HepG2 (cell line): ENCODE measurements around the gene DNAAF8. TPM values are rescaled to one million over a fixed set of nuclear protein-coding genes. Genes with fewer than 3 reads are reported as not detected.

Source experiments
- ATAC-seq: fragments of 200-7000 bp; cut with Tn5 transposase; 3 replicates; pipeline ENCODE4 v1.9.1; 2020; ENCODE audit warnings: mild to moderate bottlenecking, moderate library complexity
- BruUV-seq: library from RNA; stranded (reverse); fragments of 400-500 nt; replicated peaks from 2 replicates; lab custom pipeline; 2021; lab: Mats Ljungman, UMichigan
- CTCF ChIA-PET: fragments of 300-600 bp; formaldehyde crosslinking; extraction: SDS; loops from one replicate; lab custom pipeline; 2021; ENCODE audit warnings: low total read pairs, inconsistent platforms, low intra/inter-chr PET ratio; lab: Yijun Ruan, JAX
- POLR2A ChIA-PET: fragments of 350-600 bp; sonication (Branson Sonifier 250); formaldehyde crosslinking; loops from one replicate; lab custom pipeline; 2020; ENCODE audit warnings: antibody characterized with exemption, inconsistent platforms; lab: Yijun Ruan, JAX
- DNase-seq: peaks from one replicate; pipeline ENCODE4 v3.0.0-alpha.2; 2015; ENCODE audit warnings: low spot score
- FAIRE-seq: peaks from 3 replicates; lab custom pipeline; 2011; peaks lifted over from hg19 to GRCh38; lab: Jason Lieb, UNC
- H2AFZ ChIP-seq: one replicate; pipeline ENCODE4 v1.6.1; 2011; ENCODE audit warnings: low read length, inconsistent platforms
- H3K27ac ChIP-seq: fragments of 300-600 bp; 3 replicates; pipeline ENCODE4 v1.8.0; 2011; ENCODE audit warnings: mixed run types, mild to moderate bottlenecking, mixed read lengths, low read length, inconsistent platforms; ENCODE audit not compliant: insufficient read depth; ENCODE audit errors: extremely low read length
- H3K27me3 ChIP-seq, 2 experiments: fragments of 200-600 bp in 1 of 2; 2 replicates in 1 of 2; 3 replicates in 1 of 2; pipeline versions ENCODE4 v1.6.0 to v1.8.0; 2011; ENCODE audit warnings: low read length in 2 of 2, mild to moderate bottlenecking in 2 of 2, moderate library complexity in 2 of 2, inconsistent platforms in 1 of 2; ENCODE audit not compliant: insufficient read depth in 2 of 2, control insufficient read depth in 1 of 2
- H3K36me3 ChIP-seq, 2 experiments: fragments of 200-600 bp in 1 of 2; replicated peaks in 1 of 2; 2 replicates in 1 of 2; 3 replicates in 1 of 2; pipeline versions ENCODE4 v1.5.1 to v1.8.0; 2011; ENCODE audit warnings: low read length in 2 of 2, inconsistent platforms in 1 of 2; ENCODE audit not compliant: insufficient read depth in 2 of 2, control insufficient read depth in 1 of 2
- H3K4me1 ChIP-seq: 2 replicates; pipeline ENCODE4 v1.5.1; 2012; ENCODE audit warnings: low read length, inconsistent platforms; ENCODE audit not compliant: insufficient read depth
- H3K4me2 ChIP-seq: 2 replicates; pipeline ENCODE4 v1.6.0; 2011; ENCODE audit warnings: low read depth, low read length, inconsistent platforms
- H3K4me3 ChIP-seq, 3 experiments: fragments of 200-600 bp in 1 of 3; sonication (generic), shearing (Covaris generic) in 1 of 3; replicated peaks in 1 of 3; 2 replicates each; pipeline ENCODE4 v1.5.1; 2011 to 2016; ENCODE audit warnings: low read length in 3 of 3, inconsistent platforms in 2 of 3, low read depth in 2 of 3, mild to moderate bottlenecking in 2 of 3, control low read depth in 1 of 3, mixed read lengths in 1 of 3; ENCODE audit not compliant: insufficient read depth in 1 of 3
- H3K79me2 ChIP-seq: one replicate; pipeline ENCODE4 v1.6.1; 2011; ENCODE audit warnings: low read length, inconsistent platforms; ENCODE audit not compliant: insufficient read depth
- H3K9ac ChIP-seq: 2 replicates; pipeline ENCODE4 v1.6.0; 2011; ENCODE audit warnings: mild to moderate bottlenecking, low read depth, low read length, inconsistent platforms; ENCODE audit not compliant: insufficient read depth
- H3K9me3 ChIP-seq: 2 replicates; pipeline ENCODE4 v1.5.1; 2012; ENCODE audit warnings: mild to moderate bottlenecking, low read length
- H4K20me1 ChIP-seq: 2 replicates; pipeline ENCODE4 v1.6.0; 2011; ENCODE audit warnings: inconsistent platforms, mild to moderate bottlenecking, low read length, moderate library complexity; ENCODE audit not compliant: insufficient read depth
- AGO2 ChIP-seq: fragments of 200-400 bp; formaldehyde crosslinking; optimal IDR thresholded peaks from 2 replicates; pipeline ENCODE3; 2017; ENCODE audit warnings: mild to moderate bottlenecking, low read depth, low read length, moderate library complexity
- SIN3A ChIP-seq: IDR thresholded peaks from 2 replicates; pipeline ENCODE4 v1.6.1; 2011; ENCODE audit warnings: low read depth, mild to moderate bottlenecking, control low read depth, low read length, borderline replicate concordance
- ZBTB38 ChIP-seq: sonication (generic); formaldehyde crosslinking; IDR thresholded peaks from 2 replicates; pipeline ENCODE4 v1.5.1; 2020; ENCODE audit warnings: mild to moderate bottlenecking, missing genetic modification reagents
- ZNF563 ChIP-seq: sonication (generic); formaldehyde crosslinking; IDR thresholded peaks from 2 replicates; pipeline ENCODE4 v1.8.0; 2022; ENCODE audit warnings: mild to moderate bottlenecking, moderate library complexity, missing genetic modification reagents
- WGBS: methylation state at CpG from one replicate; pipeline ENCODE4 v1.1.6; 2017; ENCODE audit warnings: low lambda C conversion rate; 5-methylcytosine and 5-hydroxymethylcytosine counted together
- in situ Hi-C: cut with HindIII; loops from 2 replicates; pipeline ENCODE4 v1.10.0; 2017; ENCODE audit warnings: low pct_unique_long_range_greater_than_20kb; ENCODE audit not compliant: extremely low pct_ligation_motif_present
- intact Hi-C: fragments of 100-400 bp; cut with micrococcal nuclease; formaldehyde crosslinking; loops from one replicate; pipeline ENCODE4 v1.10.0; 2022; ENCODE audit not compliant: unreplicated experiment
- polyA plus RNA-seq, 8 experiments: library from polyadenylated mRNA; depleted of rRNA in 3 of 8; stranded (reverse) in 7 of 8; unstranded in 1 of 8; fragments of >200 nt; fragmentation: Illumina TruSeq in 4 of 8; extraction: Trizol in 4 of 8; gene quantifications; 2 replicates each; pipeline versions ENCODE4 v1.2.1 to v1.2.3, GENCODE V29; 2011 to 2016; ENCODE audit warnings: low read depth in 4 of 8, missing spikeins in 1 of 8, mixed read lengths in 1 of 8; ENCODE audit not compliant: insufficient read depth in 1 of 8
- total RNA-seq, 5 experiments: library from RNA; depleted of rRNA; stranded (reverse); fragments of >200 nt; fragmentation: Illumina TruSeq; extraction: Trizol; gene quantifications; 2 replicates each; pipeline ENCODE4 v1.2.3, GENCODE V29; 2016; ENCODE audit warnings: low read depth in 1 of 5

DNAAF8 gene
- total and polyA plus RNA-seq, 2 of the 13 experiments (the other 11 are each of a cell fraction or from before 2014, with no cell fraction given): 0.44 TPM; not detected in 1

DNA sequence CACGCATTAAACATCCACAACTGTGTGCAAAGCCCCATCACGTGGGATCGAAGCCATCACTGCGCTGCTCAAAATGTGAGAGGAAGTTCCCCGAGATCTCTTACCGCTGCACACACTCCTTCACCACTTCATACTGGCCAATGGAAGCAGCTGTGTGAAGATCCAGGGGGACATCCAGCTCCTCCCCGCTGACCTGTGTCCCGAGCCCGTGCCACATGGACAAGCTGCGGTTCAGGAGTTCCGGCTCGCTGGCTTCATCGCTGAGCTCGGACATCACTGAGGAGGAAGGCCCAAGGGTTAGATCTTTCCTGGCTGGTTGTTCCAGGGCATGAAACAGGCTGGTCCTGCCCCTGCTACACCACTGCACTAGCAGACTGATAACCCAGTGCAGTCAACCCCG lies 4.5 kb upstream of the DNAAF8 start:
- Histone ChIP-seq H3K79me2 (peaks cover 21% of the 10 kb centered on the region), H3K4me1 (peaks cover 13% of the 10 kb centered on the region), H3K9me3 (no peaks in the 10 kb centered on the region), H3K4me3 (no peak overlapping the region), H4K20me1 (no peaks in the 10 kb centered on the region), H3K36me3 (peaks cover 9 to 30% of the 10 kb centered on the region in 2 experiments), H3K4me2 (no peak overlapping the region), H3K27ac (no peak overlapping the region), H2AFZ (no peak overlapping the region), H3K27me3 (no peaks in the 10 kb centered on the region; a peak in 2 of 5 replicates), H3K9ac (no peak overlapping the region)
- ATAC-seq: no peak
- CTCF ChIA-PET: no interaction called here
- in situ Hi-C loops: no loop called here
- no peak for FAIRE-seq
- no TSS peak for BruUV-seq
- POLR2A ChIA-PET: no interaction called here
- TF ChIP-seq SIN3A (no peak), ZNF563 (CRISPR knock-in tag) (no peak)
- intact Hi-C loops: loop anchor here (5.0 kb wide), 1 partner anchor 72 kb away; the partner anchor contains the start of gene ROGDI
- DNase-seq: no peak
- WGBS: 95% methylated on average over 11 of the region's 15 CpGs

DNA sequence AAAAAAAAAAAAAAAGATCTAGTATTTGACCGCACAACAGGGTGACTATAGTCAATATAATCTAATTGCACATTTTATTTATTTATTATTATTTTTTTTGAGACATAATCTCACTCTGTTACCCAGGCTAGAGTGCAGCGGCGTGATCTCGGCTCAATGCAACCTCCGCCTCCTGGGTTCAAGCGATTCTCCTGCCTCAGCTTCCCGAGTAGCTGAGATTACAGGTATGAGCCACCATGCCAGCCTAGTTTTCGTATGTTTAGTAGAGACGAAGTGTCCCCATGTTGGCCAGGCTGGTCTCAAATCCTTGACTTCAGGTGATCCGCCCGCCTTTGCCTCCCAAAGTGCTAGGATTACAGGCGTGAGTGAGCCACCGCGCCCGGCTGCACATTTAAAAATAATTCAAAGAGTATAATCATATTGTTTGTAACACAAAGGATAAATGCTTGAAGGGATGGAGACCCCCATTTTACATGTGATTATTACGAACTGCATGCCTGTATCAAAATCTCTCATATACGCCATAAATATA lies 1.1 kb upstream of the DNAAF8 start:
- peaks cover 21% of the 10 kb centered on the region for H3K79me2 ChIP-seq
- no peak for FAIRE-seq
- intact Hi-C loops (loop anchor here (5.0 kb wide), 1 partner anchor 69 kb away; the partner anchor contains the start of gene ROGDI), in situ Hi-C loops (no loop called here)
- no peaks in the 10 kb centered on the region for H3K9me3 ChIP-seq
- H2AFZ ChIP-seq: no peak overlapping the region
- no peaks in the 10 kb centered on the region for H4K20me1 ChIP-seq
- TF ChIP-seq ZBTB38 (CRISPR knock-in tag): peak; percentile 69; the same call in 1 of the 2 replicates
- TF ChIP-seq AGO2: no peak
- ATAC-seq: no peak
- peaks cover 20% of the 10 kb centered on the region for H3K4me1 ChIP-seq
- DNase-seq: no peak
- peaks cover 4 to 10% of the 10 kb centered on the region in 2 experiments; a peak in 3 of 5 replicates for H3K36me3 ChIP-seq
- WGBS: 22% methylated on average over 17 of the region's 17 CpGs
- H3K27me3 ChIP-seq: no peaks in the 10 kb centered on the region; a peak in 2 of 5 replicates
- BruUV-seq: no TSS peak
- peak overlapping the region; percentile 81 for H3K4me2 ChIP-seq
- H3K27ac ChIP-seq: peak overlapping the region; percentile 80
- peak overlapping the region; percentile 95 for H3K9ac ChIP-seq
- peak overlapping the region; percentile 98 to 100 (median 100) for H3K4me3 ChIP-seq
- ChIA-PET POLR2A (interaction anchor here (0.9 to 3.1 kb wide), 4 partner anchors 23 to 225 kb away, joined by 3 to 40 read pairs (median 10); partner anchors contain the start of genes SEC14L5 and ZNF500), CTCF (interaction anchor here (0.6 kb wide), 1 partner anchor 81 kb away, joined by 3 read pairs; no protein-coding TSS in a partner anchor)
